ENCODE data around the gene EP400. TPM values are rescaled to one million over a fixed set of nuclear protein-coding genes. Genes with fewer than 3 reads are reported as not detected.

EP400 gene
- total and polyA plus RNA-seq, 2 of the 13 experiments (the other 11 are each of a cell fraction or from before 2014, with no cell fraction given): 4.9 to 5.0 TPM

- Histone ChIP-seq H3K4me1 (ENCODE audit: insufficient read depth, low read length) (peaks cover 20% of the 10 kb centered on the region), H3K36me3 (replicated peaks in 1 of 2; ENCODE audit: control insufficient read depth in 1 of 2, insufficient read depth in 2 of 2, low read length in 2 of 2) (peaks cover 6 to 21% of the 10 kb centered on the region in 2 experiments), H2AFZ (ENCODE audit: low read length) (no peak overlapping the region), H3K27ac (ENCODE audit: extremely low read length, insufficient read depth, low read length) (no peak overlapping the region), H4K20me1 (ENCODE audit: insufficient read depth, low read length) (peaks cover 6% of the 10 kb centered on the region; the same call in 1 of the 2 replicates), H3K9me3 (ENCODE audit: low read length) (no peaks in the 10 kb centered on the region), H3K79me2 (ENCODE audit: insufficient read depth, low read length) (peaks cover 59% of the 10 kb centered on the region), H3K9ac (ENCODE audit: insufficient read depth, low read depth, low read length) (no peak overlapping the region), H3K27me3 (ENCODE audit: control insufficient read depth in 1 of 2, insufficient read depth in 2 of 2, low read length in 2 of 2) (no peaks in the 10 kb centered on the region), H3K4me2 (ENCODE audit: low read depth, low read length) (no peak overlapping the region), H3K4me3 (replicated peaks in 1 of 3; ENCODE audit: insufficient read depth in 1 of 3, low read depth in 2 of 3, low read length in 3 of 3) (no peak overlapping the region)
- in situ Hi-C loops (cut with HindIII; ENCODE audit: extremely low pct_ligation_motif_present, low pct_unique_long_range_greater_than_20kb): no loop called here
- WGBS (ENCODE audit: low lambda C conversion rate): 95% methylated on average over 8 of the region's 8 CpGs
- no peak for ATAC-seq
- BruUV-seq (replicated peaks): no TSS peak
- DNase-seq (ENCODE audit: low spot score): no peak
- POLR2A ChIA-PET: no interaction called here
- intact Hi-C loops (cut with micrococcal nuclease; ENCODE audit: unreplicated experiment): no loop called here
- CTCF ChIA-PET (ENCODE audit: low intra/inter-chr PET ratio, low total read pairs): no interaction called here
- no peak for FAIRE-seq
- no peak for TF ChIP-seq ZBTB42 (CRISPR knock-in tag; IDR thresholded peaks at IDR 0.05)
- TF ChIP-seq POLR2G (IDR thresholded peaks at IDR 0.05; ENCODE audit: low read depth, low read length): no peak
- TF ChIP-seq HES4 (CRISPR knock-in tag; IDR thresholded peaks at IDR 0.05; ENCODE audit: borderline replicate concordance): no peak
- no peak for TF ChIP-seq ZNF720 (CRISPR knock-in tag; IDR thresholded peaks at IDR 0.05)
- no peak for TF ChIP-seq ZNF781 (CRISPR knock-in tag; IDR thresholded peaks at IDR 0.05; ENCODE audit: borderline replicate concordance, not compliant biosample characterization)
- no peak for TF ChIP-seq ONECUT2 (CRISPR knock-in tag; IDR thresholded peaks at IDR 0.05)
- TF ChIP-seq ZNF3 (CRISPR knock-in tag; IDR thresholded peaks at IDR 0.05): no peak
- TF ChIP-seq CBFB (CRISPR knock-in tag; IDR thresholded peaks at IDR 0.05): no peak
- no peak for TF ChIP-seq ZBTB1 (CRISPR knock-in tag; IDR thresholded peaks at IDR 0.05; ENCODE audit: borderline replicate concordance)
- TF ChIP-seq ZNF709 (CRISPR knock-in tag; IDR thresholded peaks at IDR 0.05): no peak
- no peak for TF ChIP-seq SMAD3 (CRISPR knock-in tag; IDR thresholded peaks at IDR 0.05)
- no peak for TF ChIP-seq CERS6 (CRISPR knock-in tag; IDR thresholded peaks at IDR 0.05)
- TF ChIP-seq ZNF30 (CRISPR knock-in tag; IDR thresholded peaks at IDR 0.05): no peak
- no peak for TF ChIP-seq ZNF609 (CRISPR knock-in tag; IDR thresholded peaks at IDR 0.05; ENCODE audit: borderline replicate concordance)
Measured at GRCh38 chr12:131962069-131962468, 12.3 kb downstream of the EP400 start.
